NB4 (cell line): Measurements from ENCODE around the gene KRT28.

Source experiments
- CTCF ChIP-seq: IDR thresholded peaks from one replicate; pipeline ENCODE4 v1.5.1; 2012; ENCODE audit warnings: low read depth, low read length
- MAX ChIP-seq: IDR thresholded peaks from 2 replicates; pipeline ENCODE4 v1.6.1; 2011; ENCODE audit warnings: low read depth, low read length
- MYC ChIP-seq: IDR thresholded peaks from 2 replicates; pipeline ENCODE4 v1.6.1; 2011; ENCODE audit warnings: low read depth, low read length
- POLR2A ChIP-seq: IDR thresholded peaks from 2 replicates; pipeline ENCODE4 v1.6.1; 2011; ENCODE audit warnings: mild to moderate bottlenecking; ENCODE audit not compliant: insufficient read length; ENCODE audit errors: extremely low read depth

GRCh38 chr17:40827746-40828453 lies 28.1 kb upstream of the KRT28 start:
- TF ChIP-seq CTCF = no peak
- TF ChIP-seq POLR2A = no peak
- no peak for TF ChIP-seq MAX
- no peak for TF ChIP-seq MYC
